NOMO-1 (cell line): ENCODE results near the gene SDR42E1.
"Not testable (repeated sequence)": the region's sequence is repeated elsewhere in the genome, so short reads cannot be mapped to it uniquely, and the experiment has no call there.

Experiments
- DNase-seq, 2 experiments: peaks; one replicate each; lab custom pipeline; 2025; ENCODE audit not compliant: unreplicated experiment in 2 of 2; lab: John Stamatoyannopoulos, UW

The SDR42E1 gene

DNA sequence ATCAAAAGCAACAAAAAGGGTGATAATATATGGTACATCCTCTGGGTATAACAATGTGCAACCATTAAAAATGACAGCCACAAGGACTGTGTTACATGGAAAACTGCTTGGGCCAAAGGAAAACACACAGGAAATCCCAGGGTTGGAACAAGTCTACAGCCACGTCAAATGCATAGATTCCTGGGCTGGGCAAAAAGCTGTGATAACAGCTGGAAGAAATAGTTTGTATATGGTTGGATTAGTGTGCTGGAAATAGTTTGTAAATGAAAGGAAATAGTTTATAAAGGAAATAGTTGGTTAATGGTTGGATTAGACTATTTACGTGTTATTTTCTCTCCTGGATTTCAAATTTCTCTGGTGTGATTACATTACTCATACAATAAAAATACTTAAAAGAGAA lies 26.4 kb upstream of the SDR42E1 start:
- DNase-seq, result no peak

DNA sequence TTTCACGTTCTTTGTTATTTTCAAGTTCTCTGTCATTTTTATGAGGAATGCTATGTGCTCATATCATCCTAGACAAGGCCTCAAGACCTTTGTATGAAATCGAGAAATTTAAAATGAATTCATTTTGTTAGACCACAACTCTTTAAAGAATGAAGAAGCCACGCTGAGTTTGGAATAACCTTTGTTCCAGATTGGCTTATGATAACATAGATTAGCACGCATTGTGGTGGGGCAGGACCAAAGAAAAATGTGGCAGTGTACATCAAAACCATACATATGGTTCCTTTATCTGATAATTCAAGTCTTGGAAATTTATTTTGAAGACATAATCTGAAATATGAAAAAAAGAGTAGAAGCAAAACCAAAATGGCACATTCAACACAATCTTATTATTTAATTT lies 26.0 kb upstream of the SDR42E1 start:
- DNase-seq, result no peak

DNA sequence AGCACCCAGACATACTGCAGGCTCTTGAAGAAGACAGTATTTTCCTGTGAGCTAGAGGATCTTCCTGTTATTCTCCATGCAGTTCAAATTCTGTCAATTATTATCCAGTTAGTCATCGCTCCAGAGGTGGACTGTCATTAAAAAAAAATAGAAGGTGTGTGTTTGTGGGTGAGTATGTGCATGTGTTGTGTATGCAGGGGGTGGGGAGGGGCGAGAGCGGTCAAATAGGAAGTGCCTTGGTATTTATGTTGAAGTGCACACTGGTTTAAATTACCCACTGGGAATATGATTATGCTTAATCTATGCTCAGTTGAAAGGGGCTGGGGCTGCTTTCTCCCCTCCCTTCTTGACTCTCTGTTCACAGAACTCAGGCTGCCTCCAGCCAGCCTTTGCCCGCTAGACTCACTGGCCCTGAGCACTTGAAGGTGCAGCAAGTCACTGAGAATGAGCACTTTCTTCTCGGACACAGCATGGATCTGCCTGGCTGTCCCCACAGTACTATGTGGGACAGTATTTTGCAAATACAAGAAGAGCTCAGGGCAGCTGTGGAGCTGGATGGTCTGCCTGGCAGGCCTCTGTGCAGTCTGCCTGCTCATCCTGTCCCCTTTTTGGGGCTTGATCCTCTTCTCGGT lies 23.8 kb upstream of the SDR42E1 start, which contains the start of gene HSD17B2:
TSS of gene HSD17B2 (plus strand) at position 273 of the 632 bp plus-strand sequence. CDS start at position 445, 172 bp downstream.
- DNase-seq, result no peak

DNA sequence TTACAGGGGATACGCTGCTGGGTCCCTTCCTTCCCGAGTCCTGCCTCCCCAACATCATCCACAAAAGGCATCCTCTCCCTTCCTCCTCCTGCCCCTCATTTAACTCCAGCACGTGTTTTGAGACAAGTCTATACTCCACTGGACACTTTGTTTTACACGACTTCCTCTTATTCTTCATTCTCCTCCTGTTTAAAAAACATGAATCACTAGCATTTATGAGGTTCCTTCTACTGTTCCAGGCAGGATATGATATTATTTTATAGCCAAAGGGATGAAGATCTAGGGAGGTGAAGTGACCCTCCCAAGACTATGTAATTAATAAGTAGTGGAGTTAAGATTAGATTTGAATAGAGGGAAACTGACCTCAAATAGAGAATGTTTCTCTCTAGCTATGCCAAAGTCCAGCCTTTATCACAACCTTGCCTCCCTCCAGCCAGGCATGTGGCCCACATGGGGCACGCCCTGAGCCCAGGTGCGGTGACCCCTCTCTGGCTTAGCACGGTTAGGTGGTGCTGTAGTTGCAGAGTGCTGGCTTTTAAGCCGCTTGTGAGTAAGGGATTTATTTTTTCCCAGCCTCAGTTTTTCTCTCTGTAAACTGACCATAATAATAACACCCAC lies 22.5 kb upstream of the SDR42E1 start:
- DNase-seq, result peak in 1 of 2 experiments; percentile 0

DNA sequence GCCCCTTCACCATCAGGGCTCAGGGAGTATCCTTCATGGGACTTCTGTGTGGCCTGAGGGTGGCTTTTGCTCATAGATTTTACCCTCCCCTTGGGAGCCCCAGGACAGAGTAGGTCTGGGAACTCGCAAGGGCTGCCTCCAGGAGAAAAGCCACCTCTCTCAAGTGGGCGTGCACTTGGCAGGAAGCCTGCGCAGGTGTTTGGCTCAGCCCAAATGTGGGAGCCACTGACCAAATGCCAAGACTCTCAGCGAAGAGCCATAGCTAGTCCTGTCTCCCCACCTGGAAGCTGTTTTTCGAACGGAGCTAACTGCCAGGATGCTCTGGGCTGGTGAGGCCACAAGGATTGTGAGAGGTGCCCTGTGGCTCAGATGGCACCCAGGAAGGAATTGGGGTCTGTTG lies 21.7 kb upstream of the SDR42E1 start:
- DNase-seq, result no peak

DNA sequence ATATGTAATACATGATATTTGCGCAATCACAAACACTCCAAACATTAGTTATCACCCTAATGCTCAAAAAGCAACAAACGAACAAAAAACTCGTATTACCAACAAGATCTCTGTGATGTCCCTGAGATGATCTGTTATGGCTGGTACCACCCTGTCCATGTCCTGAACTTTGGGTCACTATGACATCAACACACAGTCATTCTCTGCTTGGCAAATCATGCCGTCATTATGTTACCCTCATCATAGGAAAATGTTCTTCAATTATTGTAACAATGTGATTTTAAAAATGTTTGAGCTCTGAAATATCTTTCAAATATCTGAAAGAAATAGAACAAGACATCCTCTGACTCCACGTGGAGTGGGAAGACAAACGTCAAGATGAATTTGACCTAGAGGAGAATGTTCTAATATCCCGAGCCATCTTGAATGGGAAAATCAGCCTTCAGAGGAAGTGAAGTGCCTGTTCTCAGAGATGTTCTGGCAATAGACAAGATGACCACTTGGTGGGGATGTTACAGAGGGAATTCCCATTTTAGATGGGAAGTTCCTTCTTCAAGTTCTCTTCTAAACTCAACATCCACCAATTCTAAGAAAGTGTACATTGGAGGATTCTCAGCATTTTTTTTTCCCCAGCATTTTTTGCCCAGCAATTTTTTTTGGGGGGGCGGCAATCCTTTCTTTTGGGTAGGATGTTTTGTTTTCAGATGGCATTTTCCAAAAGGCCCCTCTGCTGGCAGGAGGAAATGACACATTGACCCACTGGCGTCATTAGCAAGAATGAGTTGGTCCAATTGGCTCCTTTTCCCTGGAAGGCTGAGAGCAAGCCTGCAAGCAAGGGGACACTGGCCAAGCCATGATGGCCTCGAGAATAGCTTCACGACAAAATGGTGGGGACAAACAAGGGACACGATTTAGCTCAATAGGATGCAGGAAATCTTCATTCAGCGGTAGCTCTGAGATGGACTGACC lies 20.1 kb upstream of the SDR42E1 start:
- DNase-seq, result peak in 1 of 2 experiments; percentile 9

DNA sequence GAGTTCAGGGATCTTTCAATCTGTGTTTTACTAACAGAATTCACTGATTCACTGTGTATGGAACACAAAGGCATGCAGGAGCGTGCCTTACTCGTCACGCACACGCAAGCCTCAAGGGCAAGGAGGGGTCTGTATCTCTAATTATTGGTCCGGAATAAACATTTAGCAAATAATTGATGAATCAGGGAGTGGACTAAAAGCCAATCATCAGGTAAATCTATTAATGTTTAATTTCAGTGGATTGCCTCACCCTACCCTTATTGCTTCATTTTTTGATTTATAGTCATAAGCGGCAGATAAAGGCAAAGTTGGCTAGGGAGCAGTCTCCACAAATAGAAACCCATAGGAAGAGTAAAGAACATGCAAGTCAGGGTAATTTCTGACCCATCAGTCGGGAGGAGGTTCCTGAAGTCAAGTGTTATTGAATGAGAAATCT lies 16.4 kb upstream of the SDR42E1 start:
- no peak for DNase-seq

DNA sequence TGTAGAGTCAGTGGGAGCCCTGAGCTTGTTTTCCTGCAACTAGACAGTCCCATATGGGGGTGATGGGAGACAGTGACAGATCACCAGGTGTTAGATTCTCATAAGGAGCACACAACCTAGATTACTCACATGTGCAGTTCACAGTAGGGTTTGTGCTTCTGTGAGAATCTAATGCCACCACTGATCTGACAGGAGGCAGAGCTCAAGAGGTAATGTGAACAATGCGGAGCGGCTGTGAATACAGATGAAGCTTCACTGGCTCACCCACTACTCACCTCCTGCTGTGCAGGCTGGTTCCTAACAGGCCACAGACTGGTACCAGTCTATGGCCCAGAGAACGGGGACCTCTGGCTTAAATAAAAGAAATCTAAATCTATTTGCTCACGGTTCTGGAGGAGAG lies 13.6 kb upstream of the SDR42E1 start:
- no peak for DNase-seq

DNA sequence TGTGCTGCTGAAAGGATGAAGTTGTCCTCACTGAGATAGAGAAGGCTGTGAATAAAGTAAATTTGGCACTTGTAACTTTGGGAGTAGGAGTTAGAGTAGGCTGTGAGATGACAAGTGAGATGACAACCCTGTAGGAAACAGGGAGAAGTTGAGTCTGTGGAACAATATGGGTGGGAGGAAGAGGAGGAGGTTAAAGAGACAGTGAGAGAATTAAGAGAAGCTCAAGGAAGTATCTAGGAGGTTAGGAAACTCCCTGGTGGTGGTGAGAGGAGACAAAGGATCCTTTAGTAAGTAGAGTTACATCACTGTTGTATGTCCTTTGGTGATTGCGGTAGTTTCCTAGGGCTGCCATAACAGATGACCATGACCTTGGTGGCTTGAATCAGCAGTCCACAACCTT lies 13.0 kb upstream of the SDR42E1 start:
- DNase-seq, result no peak

DNA sequence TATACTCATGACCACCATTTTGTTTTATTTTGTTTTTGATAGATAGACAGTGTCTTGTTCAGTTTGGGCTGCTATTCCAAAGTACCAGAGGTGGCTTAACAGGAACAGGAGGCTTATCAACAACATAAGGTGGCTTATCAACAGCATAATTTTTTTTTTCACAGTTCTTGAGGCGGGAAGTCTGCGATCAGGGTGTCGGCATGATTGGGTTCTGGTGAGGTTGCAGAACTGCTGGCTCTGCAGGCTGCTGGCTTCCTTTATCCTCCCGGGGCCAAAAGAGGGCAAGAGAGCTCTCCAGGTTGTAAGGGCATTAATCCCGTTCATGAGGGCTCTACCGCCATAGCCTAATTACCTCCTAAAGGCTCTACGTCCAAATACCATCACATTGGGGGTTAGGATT lies 11.9 kb upstream of the SDR42E1 start:
- DNase-seq, result no peak

DNA sequence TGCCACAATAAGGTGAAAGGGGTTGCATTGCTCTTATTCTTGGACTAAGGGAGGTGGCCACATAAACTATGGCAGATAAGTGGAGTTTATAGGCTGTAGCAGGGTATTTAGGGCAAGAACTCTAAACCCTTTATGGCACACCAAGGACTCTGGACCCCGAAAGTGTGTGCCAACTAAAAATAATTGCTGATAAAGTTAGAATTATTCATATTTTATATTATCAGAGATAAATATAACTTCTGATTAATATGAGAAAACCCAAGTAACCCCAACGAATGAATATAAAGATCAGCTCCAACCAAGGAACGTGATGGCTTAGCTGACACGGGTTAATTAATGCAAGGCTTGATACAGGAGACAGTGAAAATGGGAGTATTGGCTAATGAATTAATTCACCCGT lies 8.8 kb upstream of the SDR42E1 start:
- DNase-seq, result no peak

DNA sequence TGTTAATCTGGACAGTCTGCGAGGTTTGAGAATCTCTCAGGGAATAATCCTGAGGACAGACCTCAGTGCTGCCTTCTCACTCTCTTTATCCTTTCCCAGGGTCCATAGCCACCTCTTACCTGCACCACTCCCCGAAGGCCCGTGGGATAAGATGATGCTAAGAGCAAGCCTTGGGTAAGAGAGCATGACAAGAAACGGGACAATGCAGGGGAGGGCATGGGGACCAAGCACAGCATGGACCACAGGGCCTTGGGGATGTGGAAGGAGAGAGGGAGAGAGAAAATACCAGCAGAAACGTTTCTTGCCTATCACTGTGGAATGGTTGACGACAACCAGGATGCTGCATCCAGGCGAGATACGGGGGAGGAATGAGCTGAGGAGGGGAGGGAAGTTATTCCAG lies 8.3 kb upstream of the SDR42E1 start:
- DNase-seq, result no peak

DNA sequence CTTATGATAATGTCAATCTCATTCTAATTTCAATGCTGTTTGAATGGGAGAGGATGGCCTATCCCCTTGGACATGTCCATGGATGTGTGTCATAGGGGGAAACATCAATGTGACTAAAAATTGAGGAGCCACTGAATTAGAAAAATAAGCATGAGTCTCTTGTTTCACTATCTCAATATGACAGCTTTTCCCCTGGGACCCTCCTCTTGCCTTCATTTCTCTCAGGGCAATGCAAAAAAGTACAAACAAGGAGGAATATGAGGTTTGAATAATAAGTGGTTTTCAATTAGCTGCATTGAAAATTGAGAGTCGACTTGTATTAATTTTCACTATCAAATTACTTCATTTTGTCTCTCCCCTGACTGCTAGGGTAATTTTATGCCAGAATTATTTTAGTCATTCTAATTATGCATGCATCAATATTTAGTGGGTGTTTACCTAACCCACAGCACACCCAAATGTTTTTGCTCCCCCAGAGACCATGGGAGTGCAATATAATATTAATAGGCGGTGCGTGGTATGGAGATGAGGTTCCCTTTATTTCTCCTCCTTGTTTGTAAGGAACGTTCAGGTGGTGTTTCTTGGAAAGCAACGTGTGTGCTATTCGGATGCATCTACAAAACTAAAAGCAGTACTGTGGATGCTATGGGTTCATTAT lies 6.8 kb upstream of the SDR42E1 start:
- DNase-seq, result no peak

DNA sequence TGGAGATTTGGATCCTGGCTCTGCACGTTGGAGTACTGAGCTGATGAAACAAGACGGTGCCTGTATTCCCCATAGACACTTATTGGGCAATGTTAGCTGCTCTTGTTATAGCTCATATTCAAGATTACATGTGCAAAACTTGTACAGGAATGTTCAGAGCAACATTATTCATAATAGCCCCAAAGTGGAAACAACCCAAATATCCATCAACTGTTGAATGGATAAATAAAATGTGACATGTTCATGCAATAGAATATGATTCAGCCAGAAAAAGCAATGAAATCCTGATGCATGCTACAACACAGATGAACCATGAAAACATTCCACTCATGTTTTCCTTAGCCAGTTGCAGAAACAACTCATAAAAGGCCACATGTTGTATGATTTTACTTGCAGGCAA lies 5.7 kb upstream of the SDR42E1 start:
- no peak for DNase-seq

DNA sequence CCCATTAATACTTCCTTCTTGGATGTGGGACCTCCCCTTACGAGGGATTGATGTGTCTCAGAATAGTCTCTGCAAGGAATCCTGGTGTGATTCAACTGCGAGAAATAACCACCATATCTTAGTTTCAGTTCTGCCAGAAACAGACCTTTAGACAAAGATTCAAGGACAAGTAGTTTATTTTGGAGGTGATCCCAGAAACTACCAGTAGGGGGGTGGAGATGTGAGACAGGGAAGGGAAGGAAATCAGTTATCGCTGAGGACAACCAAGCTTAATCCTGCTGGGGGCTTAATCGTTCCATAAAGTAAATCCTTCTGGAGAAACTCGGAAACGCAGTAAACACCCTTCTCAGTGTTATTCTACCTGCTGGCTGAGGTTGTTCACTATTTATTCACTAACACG lies 5.0 kb upstream of the SDR42E1 start:
- peak; percentile 1 to 7 for DNase-seq

DNA sequence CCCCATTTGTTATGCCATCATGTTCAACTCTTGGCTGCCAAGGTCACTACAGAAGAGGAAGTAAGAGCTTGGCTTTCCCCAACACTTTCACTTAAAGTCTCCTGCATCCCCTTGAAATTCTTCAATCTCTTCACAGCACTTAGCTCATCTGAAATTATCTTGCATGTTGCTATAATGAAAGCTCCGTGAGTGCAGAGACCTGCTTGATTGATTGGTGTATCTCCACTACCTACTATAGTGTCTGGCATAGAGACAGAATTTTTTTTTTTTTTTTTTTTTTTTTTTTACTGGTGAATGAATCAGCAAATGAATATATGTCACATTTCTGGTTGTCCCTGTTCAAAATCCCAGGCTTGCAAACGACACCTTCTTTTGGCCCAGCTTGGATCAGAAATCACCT lies 1.9 kb upstream of the SDR42E1 start:
- DNase-seq, result no peak

DNA sequence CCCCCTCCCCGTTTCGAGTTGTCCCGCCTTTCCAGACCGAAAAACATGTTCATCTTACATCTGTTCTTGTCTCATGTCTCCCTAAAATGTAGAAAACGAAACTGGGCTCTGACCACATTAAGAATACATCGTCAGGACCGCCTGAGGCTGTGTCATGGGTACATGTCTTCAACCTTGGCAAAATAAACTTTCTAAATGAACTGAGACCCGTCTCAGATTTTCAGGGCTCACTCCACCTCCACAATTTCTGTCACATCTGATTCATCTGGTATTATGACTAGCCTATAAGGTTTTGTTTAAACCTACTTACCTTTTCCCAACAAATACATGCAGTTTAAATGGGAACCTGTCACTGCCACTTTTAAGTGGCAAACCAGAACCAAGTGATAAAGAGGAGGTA lies 621 bp downstream of the SDR42E1 start:
- DNase-seq, result no peak

DNA sequence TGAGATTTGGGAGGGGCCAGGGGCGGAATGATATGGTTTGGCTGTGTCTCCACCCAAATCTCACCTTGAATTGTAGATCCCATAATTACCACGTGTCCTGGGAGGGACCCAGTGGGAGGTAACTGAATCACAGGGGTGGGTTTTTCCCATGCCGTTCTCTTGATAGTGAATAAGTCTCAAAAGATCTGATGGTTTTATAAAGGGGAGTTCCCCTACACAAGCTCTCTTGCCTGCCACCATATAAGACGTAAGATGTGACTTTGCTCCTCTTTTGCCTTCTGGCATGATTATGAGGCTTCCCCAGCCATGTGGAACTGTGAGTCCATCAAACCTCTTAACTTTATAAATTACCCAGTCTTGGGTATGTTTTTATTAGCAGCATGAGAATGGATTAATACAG lies 1.5 kb downstream of the SDR42E1 start:
- not testable (repeated sequence) for DNase-seq

DNA sequence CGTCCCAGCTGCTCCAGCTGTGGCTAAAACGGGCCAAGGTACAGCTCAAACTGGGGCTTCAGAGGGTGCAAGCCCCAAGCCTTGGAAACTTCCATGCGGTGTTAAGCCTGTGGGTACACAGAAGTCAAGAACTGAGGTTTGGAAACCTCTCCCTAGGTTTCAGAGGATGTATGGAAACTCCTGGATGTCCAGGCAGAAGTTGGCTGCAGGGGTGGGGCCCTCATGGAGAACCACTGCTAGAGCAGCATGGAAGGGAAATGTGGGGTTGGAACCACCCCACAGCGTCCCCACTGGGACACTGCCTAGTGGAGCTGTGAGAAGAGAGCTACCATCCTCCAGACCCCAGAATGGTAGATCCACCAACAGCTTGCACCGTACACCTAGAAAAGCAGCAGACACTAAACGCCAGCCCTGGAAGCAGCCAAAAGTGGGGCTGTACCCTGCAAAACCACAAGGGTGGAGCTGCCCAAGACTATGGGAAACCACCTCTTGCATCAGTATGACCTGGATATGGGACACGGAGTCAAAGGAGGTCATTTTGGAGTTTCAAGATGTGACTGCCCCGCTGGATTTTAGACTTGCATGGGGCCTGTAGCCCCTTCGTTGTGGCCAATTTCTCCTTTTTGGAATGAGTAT lies 2.2 kb downstream of the SDR42E1 start:
- DNase-seq, result no peak

DNA sequence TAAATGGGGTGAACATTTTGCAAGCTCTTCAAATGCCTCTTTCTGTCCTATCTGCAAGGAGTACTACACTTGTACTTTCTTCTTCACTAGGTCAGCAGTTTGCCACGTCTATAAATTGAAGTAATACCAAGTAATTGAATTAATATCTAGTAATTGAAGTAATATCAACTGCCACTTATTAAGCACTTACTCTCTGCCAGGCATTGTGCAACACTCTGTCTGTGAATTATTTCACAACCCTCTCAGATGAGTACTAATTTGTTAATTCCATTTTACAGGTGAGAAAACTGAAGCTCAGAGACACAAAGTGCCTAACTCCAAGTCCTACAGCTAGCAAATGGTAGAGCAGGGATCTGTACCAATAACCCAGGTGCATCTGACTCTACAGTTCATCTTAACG lies 4.1 kb downstream of the SDR42E1 start:
- no peak for DNase-seq

DNA sequence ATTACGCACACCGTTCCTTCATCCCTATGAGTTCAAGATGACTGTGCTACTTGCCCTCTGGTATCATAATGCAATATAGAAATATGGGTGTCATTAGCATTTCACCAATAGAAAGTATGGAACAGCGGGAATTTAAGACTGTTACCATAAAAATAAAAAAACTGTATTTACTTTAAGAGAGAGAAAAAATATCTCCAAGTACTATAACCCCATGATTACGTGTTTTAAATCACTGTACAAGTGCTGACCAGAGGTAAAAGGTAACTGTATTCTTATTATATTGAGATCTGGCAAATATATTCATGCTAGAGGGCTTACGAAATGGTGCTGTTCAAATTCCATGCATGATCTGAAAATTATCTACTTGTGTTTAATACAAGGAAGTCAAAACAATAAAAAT lies 5.2 kb downstream of the SDR42E1 start:
- no peak for DNase-seq
